Activated CD4-positive, alpha-beta T cell treated with anti-CD3 and anti-CD28 coated beads, Interleukin-2, Interleukin-4, amounts not matched to agents 100 ng/mL and 50 ng/mL, durations not matched to agents 16 hours and 8 hours (primary cell): ENCODE results near the gene ANKRD11.
A peak's percentile ranks its signal among the peaks of the same experiment; 100 is the strongest.
"Not testable (repeated sequence)": the region's sequence is repeated elsewhere in the genome, so short reads cannot be mapped to it uniquely, and the experiment has no call there.

ENCODE experiments used
- DNase-seq: peaks from one replicate; pipeline ENCODE4 v3.0.0-alpha.2; 2020; ENCODE audit warnings: low spot score

Gene ANKRD11

GRCh38 chr16:89428605-89429004, 61.8 kb downstream of the ANKRD11 start:
- not testable (repeated sequence) for DNase-seq

DNA sequence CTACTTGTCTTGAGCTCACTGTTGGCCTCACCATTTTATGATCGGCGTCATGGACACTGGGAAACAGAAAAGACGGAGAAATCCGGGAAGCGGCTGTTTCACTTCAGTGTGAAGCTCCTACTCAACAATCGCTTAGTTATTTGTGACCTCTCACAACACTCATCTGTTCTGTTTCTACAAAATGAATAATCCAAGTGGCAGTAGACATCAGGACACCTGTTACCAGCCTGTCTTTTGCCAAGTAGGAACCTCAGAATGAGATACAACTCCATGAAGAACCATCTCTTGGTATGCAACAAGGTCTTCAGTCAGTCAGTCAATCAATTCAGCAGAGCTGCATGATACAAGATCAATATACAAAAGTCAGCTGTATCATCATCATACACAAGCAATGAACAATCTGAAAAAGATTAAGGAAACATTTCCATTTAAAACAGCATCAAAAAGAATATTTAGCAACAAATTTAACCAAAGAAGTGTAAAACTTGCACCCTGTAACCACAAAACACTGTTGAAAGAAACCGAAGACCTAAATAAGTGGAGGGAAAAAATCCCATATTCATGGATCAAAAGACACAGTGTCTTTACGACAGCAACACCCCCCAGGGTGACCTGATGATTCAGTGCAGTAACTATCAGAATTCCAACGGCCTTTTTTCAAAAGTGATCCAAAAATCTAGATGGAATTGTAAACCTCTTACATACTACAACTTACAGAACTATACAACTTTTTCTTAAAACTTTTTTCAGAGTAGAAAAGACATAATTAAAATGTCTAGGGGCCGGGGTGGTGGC, 63.4 kb downstream of the ANKRD11 start:
- no peak for DNase-seq

- no peak for DNase-seq
These were observed 64.8 kb downstream of the ANKRD11 start for GRCh38 chr16:89425523-89425922.

DNA sequence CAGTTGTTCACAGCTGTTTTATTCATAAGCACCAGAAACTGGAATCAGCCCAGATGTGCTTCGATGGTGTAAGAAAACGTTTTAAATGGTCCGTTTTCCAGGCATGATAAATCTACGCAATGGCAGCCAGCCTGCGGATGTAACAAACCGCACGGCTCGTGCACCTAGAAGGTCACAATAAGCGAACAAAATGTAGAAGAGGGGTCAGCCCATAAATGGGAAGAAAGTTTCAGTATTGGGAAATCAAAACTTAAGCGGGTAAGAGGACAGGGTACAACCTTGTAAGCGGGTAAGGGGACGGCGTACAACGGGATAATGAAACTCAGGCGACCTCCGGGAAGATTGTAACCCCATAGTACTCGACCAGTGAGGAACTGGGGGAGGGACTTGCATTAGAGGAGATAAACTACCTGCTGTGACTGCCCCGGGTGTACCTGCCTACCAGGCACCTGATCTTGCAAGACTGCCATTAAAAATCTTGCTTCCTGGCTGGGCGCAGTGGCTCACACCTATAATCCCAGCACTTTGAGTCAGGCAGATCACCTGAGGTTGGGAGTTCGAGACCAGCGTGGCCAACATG, 66.6 kb downstream of the ANKRD11 start:
- no peak for DNase-seq

- peak; percentile 73 for DNase-seq
These were observed 67.3 kb downstream of the ANKRD11 start for GRCh38 chr16:89422905-89423630.

- DNase-seq, result peak; percentile 63
These were observed 67.8 kb downstream of the ANKRD11 start for GRCh38 chr16:89422527-89422904.

DNA sequence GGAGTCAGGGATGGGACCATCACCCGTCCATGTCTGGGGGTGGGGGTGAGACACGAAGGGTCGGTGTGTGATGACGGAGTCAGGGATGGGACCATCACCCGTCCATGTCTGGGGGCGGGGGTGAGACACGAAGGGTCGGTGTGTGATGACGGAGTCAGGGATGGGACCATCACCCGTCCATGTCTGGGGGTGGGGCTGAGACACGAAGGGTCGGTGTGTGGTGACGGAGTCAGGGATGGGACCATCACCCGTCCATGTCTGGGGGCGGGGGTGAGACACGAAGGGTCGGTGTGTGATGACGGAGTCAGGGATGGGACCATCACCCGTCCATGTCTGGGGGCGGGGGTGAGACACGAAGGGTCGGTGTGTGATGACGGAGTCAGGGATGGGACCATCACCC, 69.1 kb downstream of the ANKRD11 start:
- not testable (repeated sequence) for DNase-seq

DNA sequence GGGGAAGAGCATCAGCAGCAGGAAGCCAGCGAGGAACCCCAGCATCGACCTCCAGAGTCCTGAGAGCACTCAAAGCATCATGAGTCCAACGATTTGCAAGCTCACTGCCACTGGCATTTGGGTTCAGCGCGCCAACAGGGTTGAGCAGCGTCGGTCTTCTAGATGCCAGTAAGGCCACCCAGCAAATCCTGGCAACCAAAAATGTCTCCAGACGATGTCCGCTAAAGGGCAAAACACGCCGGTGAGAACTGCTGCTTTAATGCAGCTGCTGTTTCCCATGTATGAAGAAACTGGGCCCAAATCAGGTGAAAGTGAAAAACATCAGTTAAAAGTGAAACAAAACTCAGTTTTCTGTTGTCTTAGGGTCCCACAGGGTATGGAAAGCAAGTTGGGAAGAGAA, 70.2 kb downstream of the ANKRD11 start:
- no peak for DNase-seq

- DNase-seq, result no peak
These were observed 72.0 kb downstream of the ANKRD11 start for GRCh38 chr16:89418352-89418751.

- DNase-seq, result no peak
These were observed 73.0 kb downstream of the ANKRD11 start for GRCh38 chr16:89417352-89417751.

DNA sequence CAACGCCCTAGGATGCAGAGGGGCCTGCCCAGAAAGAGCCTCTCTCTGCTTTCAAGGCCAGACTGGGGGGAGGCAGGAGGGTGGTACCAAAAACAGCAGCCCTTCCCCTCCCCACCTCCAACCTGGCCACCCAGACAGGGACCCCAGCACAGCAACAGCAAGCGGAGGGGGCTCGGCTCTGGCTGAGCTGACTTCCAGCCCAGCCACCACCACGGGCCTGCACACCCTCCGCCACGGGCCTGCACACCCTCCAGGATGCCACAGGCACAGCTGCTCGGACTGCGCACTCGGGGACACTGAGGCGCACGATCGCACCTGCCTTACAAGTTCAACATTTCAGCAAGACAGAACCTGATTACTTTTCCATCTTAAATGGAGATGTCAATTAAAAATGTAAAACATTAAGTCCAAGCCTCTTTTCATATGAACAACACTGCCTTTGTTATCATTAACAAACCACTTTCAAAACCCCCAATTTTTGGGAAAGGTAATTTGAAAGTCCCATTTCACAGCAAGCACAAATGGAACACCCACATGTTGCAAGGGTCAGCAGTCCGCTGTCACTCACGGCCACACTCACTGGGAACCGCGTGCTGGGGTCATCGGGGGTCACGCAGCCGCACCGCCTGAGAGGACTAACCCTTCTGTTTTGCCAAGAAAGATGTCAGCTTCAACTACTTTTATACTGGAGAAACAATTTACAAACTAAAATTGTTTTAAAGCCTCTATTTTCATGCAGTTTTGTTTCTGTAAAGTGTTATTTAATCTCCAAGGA, 76.4 kb downstream of the ANKRD11 start:
- DNase-seq, result no peak

DNA sequence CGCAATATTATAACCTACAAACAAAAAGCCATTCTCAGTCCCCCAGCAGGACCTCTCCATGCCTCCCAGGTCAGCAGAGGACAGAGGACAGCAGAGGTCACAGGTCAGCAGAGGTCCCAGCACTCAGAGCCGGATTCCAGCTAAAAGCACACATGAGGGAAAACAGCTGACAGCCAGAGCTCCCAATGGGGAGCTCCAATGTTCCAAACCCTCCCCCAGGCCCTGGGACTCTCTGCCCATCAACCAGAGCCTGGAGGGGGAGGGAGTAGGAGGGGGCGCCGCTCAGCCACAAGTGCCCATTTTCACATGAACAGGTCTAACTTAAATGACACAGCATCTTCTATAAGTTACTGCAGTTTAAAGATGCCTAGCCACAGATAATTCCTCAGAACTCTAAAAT, 77.5 kb downstream of the ANKRD11 start:
- DNase-seq, result no peak

DNA sequence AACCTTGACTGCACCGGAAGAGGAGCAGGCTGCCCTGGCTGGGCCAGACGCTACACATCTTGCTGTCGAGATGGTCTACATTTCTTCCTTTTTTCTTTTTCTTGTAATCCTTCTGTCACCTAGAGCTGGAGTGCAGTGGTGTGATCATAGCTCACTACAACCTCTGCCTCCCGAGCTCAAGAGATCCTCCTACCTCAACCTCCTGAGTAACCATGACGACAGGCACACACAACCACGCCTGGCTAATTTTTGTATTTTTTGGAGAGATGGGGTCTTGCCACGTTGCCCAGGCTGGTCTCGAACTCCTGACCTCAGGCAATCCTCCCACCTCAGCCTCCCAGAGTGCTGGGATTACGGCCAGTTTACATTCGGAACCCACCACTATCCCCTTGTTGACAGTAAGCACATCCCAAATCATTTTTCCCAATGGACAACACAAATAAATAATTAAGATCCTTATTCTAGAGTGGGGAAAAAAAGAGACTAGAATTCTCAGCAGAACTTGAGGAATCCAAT, 79.0 kb downstream of the ANKRD11 start:
- no peak for DNase-seq

- no peak for DNase-seq
These were observed 79.5 kb downstream of the ANKRD11 start for GRCh38 chr16:89410794-89411309.

DNA sequence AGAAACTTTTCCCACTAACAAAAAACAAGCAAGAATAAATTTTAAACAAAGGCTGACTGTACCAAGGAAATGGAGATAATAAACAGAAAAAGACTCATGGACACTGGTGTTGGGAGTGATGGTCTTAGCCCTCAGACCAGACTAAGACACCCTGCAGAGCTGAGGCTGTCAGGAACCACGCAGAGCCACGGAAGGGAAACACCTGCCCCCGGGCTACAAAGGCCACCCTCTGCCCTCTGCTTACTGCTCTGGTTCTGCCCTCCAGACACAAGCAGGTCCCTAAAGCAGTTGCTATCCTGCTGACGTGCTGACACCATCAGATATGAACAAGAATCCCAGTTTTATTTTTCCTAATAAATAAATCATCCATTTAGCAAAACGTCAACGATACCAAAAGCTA, 80.0 kb downstream of the ANKRD11 start:
- no peak for DNase-seq

- DNase-seq, result peak; percentile 44
These were observed 81.1 kb downstream of the ANKRD11 start for GRCh38 chr16:89409161-89409711.

GRCh38 chr16:89408315-89408714, 82.0 kb downstream of the ANKRD11 start:
- no peak for DNase-seq

GRCh38 chr16:89407925-89408300, 82.4 kb downstream of the ANKRD11 start:
- no peak for DNase-seq

DNA sequence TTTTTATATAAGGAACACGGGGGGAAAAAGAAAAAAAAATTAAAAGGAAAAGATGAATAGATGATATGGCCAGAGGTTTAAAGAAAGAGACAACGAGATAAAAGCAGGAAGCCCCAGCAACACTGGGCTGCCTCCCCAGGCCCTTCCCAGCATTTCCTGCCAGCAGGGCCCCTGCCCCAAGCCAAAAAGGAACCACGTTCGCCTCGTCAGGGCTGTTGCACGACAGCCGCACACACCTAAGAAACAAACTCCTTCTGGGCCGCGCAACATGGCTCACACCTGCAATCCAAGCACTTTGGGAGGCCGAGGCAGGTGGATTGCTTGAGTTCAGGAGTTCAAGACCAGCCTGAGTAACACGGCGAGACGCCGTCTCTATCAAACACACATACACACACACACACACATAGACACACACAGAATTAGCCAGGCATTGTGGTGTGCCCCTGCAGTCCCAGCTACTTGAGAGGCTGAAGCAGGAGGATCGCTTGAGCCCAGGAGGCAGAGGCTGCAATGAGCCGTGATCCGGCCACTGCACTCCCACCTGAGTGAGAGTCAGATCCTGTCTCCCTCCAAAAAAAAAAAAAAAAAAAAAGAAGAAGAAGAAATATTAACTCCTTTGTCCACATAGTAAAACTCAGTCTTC, 83.0 kb downstream of the ANKRD11 start:
- DNase-seq, result no peak

DNA sequence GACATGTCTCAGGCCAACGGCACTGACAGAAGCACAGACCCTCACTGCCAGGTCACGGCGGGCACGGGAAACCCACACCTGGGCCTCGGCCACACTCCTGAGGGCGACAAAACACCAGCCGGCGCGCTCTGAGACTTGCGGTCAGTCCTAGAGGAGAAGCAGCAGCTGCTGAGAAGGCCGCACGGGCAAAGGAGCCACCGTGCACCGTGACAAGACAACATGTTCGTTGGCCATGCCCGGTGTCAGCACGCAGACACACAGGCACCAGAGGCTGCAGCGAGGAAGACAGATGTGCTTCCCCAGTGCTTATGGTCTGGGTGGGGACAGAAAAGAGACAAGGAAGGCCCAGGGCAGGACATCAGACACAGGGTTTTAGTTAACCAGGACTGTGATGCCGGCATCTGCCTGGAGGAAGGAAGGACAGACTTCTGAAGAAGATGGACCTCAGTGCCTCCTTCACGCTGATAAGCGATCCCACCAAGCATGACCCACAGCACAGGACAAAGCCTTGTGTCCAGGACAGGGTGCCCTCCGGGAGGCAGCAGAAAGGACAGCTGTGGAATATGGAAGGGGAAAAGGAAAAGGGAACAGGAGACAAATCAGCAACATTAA, 84.0 kb downstream of the ANKRD11 start:
- no peak for DNase-seq

GRCh38 chr16:89404561-89404960, 85.8 kb downstream of the ANKRD11 start:
- no peak for DNase-seq
